Lung (tissue), 12 donors: ENCODE data around the gene CXCL14. TPM values are rescaled to one million over a fixed set of nuclear protein-coding genes. Genes with fewer than 3 reads are reported as not detected.
A peak's percentile ranks its signal among the peaks of the same experiment; 100 is the strongest.
"Not testable (repeated sequence)": the region's sequence is repeated elsewhere in the genome, so short reads cannot be mapped to it uniquely, and the experiment has no call there.

Experiments used
- ATAC-seq: fragments of 200-7000 bp; cut with Tn5 transposase; one replicate; pipeline ENCODE4 v1.9.1; 2020; ENCODE audit warnings: moderate number of reproducible peaks; ENCODE audit not compliant: insufficient read depth, low FRiP score
- DNase-seq, 3 donors: peaks; one replicate each; pipeline ENCODE4 v3.0.0-alpha.2; 2013 to 2017
- H3K27ac ChIP-seq, 2 donors: one replicate each; pipeline ENCODE4 v1.5.1; 2013; ENCODE audit warnings: mild to moderate bottlenecking in 2 of 2, moderate library complexity in 2 of 2, control low read depth in 1 of 2, inconsistent platforms in 1 of 2, low read depth in 1 of 2, low read length in 1 of 2
- H3K27me3 ChIP-seq, 3 donors: one replicate each; pipeline ENCODE4 v1.5.1; 2013; ENCODE audit warnings: low read length in 2 of 3; ENCODE audit not compliant: control insufficient read depth in 3 of 3, insufficient read depth in 3 of 3
- H3K36me3 ChIP-seq, 4 donors: one replicate each; pipeline ENCODE4 v1.5.1; 2013; ENCODE audit warnings: low read length in 4 of 4, mild to moderate bottlenecking in 1 of 4, moderate library complexity in 1 of 4; ENCODE audit not compliant: control insufficient read depth in 4 of 4, insufficient read depth in 4 of 4
- H3K4me1 ChIP-seq, 5 donors: one replicate each; pipeline ENCODE4 v1.5.1; 2013; ENCODE audit warnings: low read length in 5 of 5, mild to moderate bottlenecking in 2 of 5, moderate library complexity in 1 of 5; ENCODE audit not compliant: control insufficient read depth in 5 of 5, insufficient read depth in 5 of 5
- H3K4me3 ChIP-seq: one replicate; pipeline ENCODE4 v1.5.1; 2013; ENCODE audit warnings: mild to moderate bottlenecking, control low read depth, moderate library complexity
- H3K9ac ChIP-seq, 2 donors: one replicate each; pipeline ENCODE4 v1.5.1; 2013; ENCODE audit warnings: low read length in 2 of 2, control low read depth in 1 of 2; ENCODE audit not compliant: insufficient read depth in 1 of 2
- H3K9me3 ChIP-seq, 4 donors: one replicate each; pipeline ENCODE4 v1.5.1; 2013; ENCODE audit warnings: low read length in 3 of 4, mild to moderate bottlenecking in 1 of 4, moderate library complexity in 1 of 4; ENCODE audit not compliant: control insufficient read depth in 4 of 4, insufficient read depth in 3 of 4
- CTCF ChIP-seq: IDR thresholded peaks from 2 replicates; pipeline ENCODE4 v1.5.1; 2012; ENCODE audit warnings: mild to moderate bottlenecking; ENCODE audit errors: control extremely low read depth, extremely low read depth
- WGBS, 2 donors: extraction: QIAGEN DNeasy Blood & Tissue Kit; methylation state at CpG; one replicate each; pipeline ENCODE4 v1.1.7; 2013; 5-methylcytosine and 5-hydroxymethylcytosine counted together
- polyA plus RNA-seq, 2 donors: library from polyadenylated mRNA; stranded (reverse); fragments of 200-250 nt; gene quantifications; one replicate each; pipeline ENCODE4 v1.2.1, GENCODE V29; 2013
- total RNA-seq, 2 donors: library from RNA; depleted of rRNA in 1 of 2; stranded (reverse); fragments of >200 nt in 1 of 2; gene quantifications; one replicate each; pipeline ENCODE4 v1.2.1, GENCODE V29; 2014 to 2021
- donor health status: control.
- donor health status: control.
- donor health status: Bipolar disorder and iron deficiency.
- donor health status: healthy.
- donor health status: DM: yes; HTN: yes; CAD: no.

Gene CXCL14
- total and polyA plus RNA-seq, 4 donors, result 1.6 to 31.4 (median 2.4) TPM

GRCh38 chr5:135533794-135534193 is 45.0 kb downstream of the CXCL14 start:
- H3K9me3 ChIP-seq, result peaks cover 0 to 13% (median 3%) of the 10 kb centered on the region in 4 donors
- peaks cover 0 to 25% (median 4%) of the 10 kb centered on the region in 5 donors for H3K4me1 ChIP-seq
- no peak overlapping the region for H3K4me3 ChIP-seq
- no peaks in the 10 kb centered on the region for H3K36me3 ChIP-seq
- no peak for TF ChIP-seq CTCF
- DNase-seq (no peak), ATAC-seq (no peak)
- H3K27ac ChIP-seq, result no peak overlapping the region
- WGBS, 2 donors, result 31 to 32% methylated on average over 3 of the region's 3 CpGs
- H3K27me3 ChIP-seq, result peaks cover 14 to 93% (median 80%) of the 10 kb centered on the region in 3 donors
- H3K9ac ChIP-seq, result no peak overlapping the region

- ATAC-seq, result no peak
- 40 to 47% methylated on average over 3 of the region's 3 CpGs for WGBS, 2 donors
- Histone ChIP-seq H3K27ac (no peak overlapping the region), H3K4me1 (peaks cover 0 to 25% (median 4%) of the 10 kb centered on the region in 5 donors), H3K27me3 (peaks cover 17 to 92% (median 75%) of the 10 kb centered on the region in 3 donors), H3K9ac (no peak overlapping the region), H3K36me3 (no peaks in the 10 kb centered on the region), H3K9me3 (peaks cover 0 to 11% (median 3%) of the 10 kb centered on the region in 4 donors), H3K4me3 (no peak overlapping the region)
- DNase-seq, result peak in 1 of 3 donors; percentile 21
- no peak for TF ChIP-seq CTCF
Observed at GRCh38 chr5:135533334-135533733, 45.5 kb downstream of the CXCL14 start.

GRCh38 chr5:135529576-135529975 is 49.2 kb downstream of the CXCL14 start:
- DNase-seq, ATAC-seq, H3K4me3 ChIP-seq, H3K9ac ChIP-seq, H3K9me3 ChIP-seq, H3K27ac ChIP-seq, H3K36me3 ChIP-seq: not testable (repeated sequence)
- H3K27me3 ChIP-seq, result peaks cover 7 to 75% (median 57%) of the 10 kb centered on the region in 3 donors
- WGBS, 2 donors, result 77 to 83% methylated on average over 5 of the region's 5 CpGs
- H3K4me1 ChIP-seq, result peaks cover 0 to 14% (median 0%) of the 10 kb centered on the region in 5 donors

- no peak for DNase-seq
- TF ChIP-seq CTCF, result no peak
- H3K9me3 ChIP-seq, result peaks cover 0 to 7% (median 0%) of the 10 kb centered on the region in 4 donors
- no peaks in the 10 kb centered on the region for H3K4me1 ChIP-seq
- H3K27me3 ChIP-seq, result peaks cover 7 to 50% (median 32%) of the 10 kb centered on the region in 3 donors
- no peak overlapping the region for H3K27ac ChIP-seq
- no peaks in the 10 kb centered on the region for H3K36me3 ChIP-seq
- no peak overlapping the region for H3K4me3 ChIP-seq
- H3K9ac ChIP-seq, result no peak overlapping the region
- no peak for ATAC-seq
Observed at GRCh38 chr5:135526924-135527323, 51.9 kb downstream of the CXCL14 start.
